RWPE1 (cell line): ENCODE results near the gene SLC6A12.

Source experiments
- CTCF ChIA-PET: fragments of 350-600 bp; sonication (Branson Sonifier 250); formaldehyde crosslinking; extraction: SDS; loops from one replicate; lab custom pipeline; 2021; lab: Yijun Ruan, JAX
- POLR2A ChIA-PET: fragments of 400-600 bp; formaldehyde crosslinking; extraction: SDS; loops from one replicate; lab custom pipeline; 2020; ENCODE audit warnings: antibody characterized with exemption; ENCODE audit not compliant: low non-redundant PET; lab: Yijun Ruan, JAX
- DNase-seq: peaks from one replicate; pipeline ENCODE4 v3.0.0; 2012; ENCODE audit warnings: low spot score
- H3K27ac ChIP-seq: fragments of 450-650 bp; 2 replicates; pipeline ENCODE4 v1.5.1; 2017
- CTCF ChIP-seq: fragments of 450-650 bp; conservative IDR thresholded peaks from 2 replicates; pipeline ENCODE4 v1.5.1; 2017; ENCODE audit warnings: low read depth, mild to moderate bottlenecking

Gene SLC6A12

DNA sequence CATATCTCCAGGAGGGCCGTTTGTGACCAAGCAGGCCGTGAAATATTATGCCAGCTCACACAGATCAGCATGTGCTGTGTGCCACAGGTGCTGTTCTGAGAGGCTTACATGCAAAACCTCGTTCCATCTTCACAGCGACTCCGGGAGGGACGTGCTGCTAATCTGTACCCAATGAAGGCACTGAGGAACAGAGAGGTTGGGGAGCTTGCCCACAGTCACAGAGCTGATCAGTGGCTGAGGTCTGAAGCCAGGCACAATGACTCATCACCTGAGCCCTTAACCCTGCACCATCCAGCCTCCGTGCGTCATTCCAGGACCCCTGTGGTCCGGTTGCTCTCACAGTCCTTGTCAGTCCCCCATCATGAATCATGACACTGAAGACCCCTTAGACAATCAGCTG is 66.7 kb downstream of the SLC6A12 start:
- CTCF ChIA-PET, result interaction anchor here (0.5 to 0.6 kb wide), 3 partner anchors 25 to 1544 kb away, joined by 3 to 4 read pairs (median 3); no protein-coding TSS in a partner anchor
- POLR2A ChIA-PET, result no interaction called here
- no peak overlapping the region for H3K27ac ChIP-seq
- no peak for DNase-seq
- TF ChIP-seq CTCF, result no peak

DNA sequence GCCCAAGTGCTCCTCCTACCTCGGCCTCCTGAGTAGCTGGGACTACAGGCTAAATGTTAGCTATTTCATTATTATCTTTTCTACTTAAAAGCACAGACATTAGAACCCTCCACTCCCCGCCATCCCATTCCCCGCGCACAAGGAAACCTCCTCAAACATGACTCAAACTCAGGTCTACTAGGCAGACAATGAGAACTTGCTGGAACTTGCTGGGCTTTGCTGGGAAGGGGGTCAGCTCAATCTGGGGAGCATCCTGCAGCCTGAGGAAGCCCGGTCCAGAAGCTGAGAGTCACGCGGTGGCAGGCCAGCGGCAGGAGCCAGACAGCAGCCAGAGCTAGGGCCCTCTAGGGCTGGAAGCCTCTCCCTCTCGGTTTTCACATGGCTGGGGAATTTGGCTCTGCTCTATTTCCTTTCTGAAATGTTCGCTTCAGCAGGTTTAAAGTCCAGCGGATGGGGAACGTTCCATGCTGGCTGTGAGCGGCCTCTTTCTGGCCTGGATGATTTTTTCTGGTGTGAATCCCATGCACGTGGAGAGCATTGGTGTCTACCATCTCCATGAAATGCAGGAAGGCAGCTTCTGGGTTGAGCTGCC is 68.5 kb downstream of the SLC6A12 start:
- CTCF ChIA-PET, result no interaction called here
- H3K27ac ChIP-seq, result no peak overlapping the region
- no peak for DNase-seq
- no peak for TF ChIP-seq CTCF
- POLR2A ChIA-PET, result no interaction called here

- CTCF ChIA-PET, result interaction anchor here (0.5 kb wide), 1 partner anchor 1706 kb away, joined by 3 read pairs; no protein-coding TSS in a partner anchor
Observed at GRCh38 chr12:144650-145284, 69.2 kb downstream of the SLC6A12 start.

GRCh38 chr12:143964-144649 is 69.8 kb downstream of the SLC6A12 start:
- H3K27ac ChIP-seq, result no peak overlapping the region
- ChIA-PET CTCF (no interaction called here), POLR2A (no interaction called here)
- no peak for TF ChIP-seq CTCF
- no peak for DNase-seq

More at GRCh38 chr12:144650-145284, 69.2 kb downstream of the SLC6A12 start:
- no peak for DNase-seq
- no peak overlapping the region for H3K27ac ChIP-seq
- no peak for TF ChIP-seq CTCF
- POLR2A ChIA-PET, result no interaction called here

- TF ChIP-seq CTCF, result no peak
- CTCF ChIA-PET, result interaction anchor here (0.6 kb wide), 1 partner anchor 195 kb away, joined by 3 read pairs; no protein-coding TSS in a partner anchor
- POLR2A ChIA-PET, result no interaction called here
- DNase-seq, result no peak
- no peak overlapping the region for H3K27ac ChIP-seq
Observed at GRCh38 chr12:140162-140561, 73.8 kb downstream of the SLC6A12 start.
